Measurements from ENCODE around the gene MSH6.

The MSH6 gene, protein sequence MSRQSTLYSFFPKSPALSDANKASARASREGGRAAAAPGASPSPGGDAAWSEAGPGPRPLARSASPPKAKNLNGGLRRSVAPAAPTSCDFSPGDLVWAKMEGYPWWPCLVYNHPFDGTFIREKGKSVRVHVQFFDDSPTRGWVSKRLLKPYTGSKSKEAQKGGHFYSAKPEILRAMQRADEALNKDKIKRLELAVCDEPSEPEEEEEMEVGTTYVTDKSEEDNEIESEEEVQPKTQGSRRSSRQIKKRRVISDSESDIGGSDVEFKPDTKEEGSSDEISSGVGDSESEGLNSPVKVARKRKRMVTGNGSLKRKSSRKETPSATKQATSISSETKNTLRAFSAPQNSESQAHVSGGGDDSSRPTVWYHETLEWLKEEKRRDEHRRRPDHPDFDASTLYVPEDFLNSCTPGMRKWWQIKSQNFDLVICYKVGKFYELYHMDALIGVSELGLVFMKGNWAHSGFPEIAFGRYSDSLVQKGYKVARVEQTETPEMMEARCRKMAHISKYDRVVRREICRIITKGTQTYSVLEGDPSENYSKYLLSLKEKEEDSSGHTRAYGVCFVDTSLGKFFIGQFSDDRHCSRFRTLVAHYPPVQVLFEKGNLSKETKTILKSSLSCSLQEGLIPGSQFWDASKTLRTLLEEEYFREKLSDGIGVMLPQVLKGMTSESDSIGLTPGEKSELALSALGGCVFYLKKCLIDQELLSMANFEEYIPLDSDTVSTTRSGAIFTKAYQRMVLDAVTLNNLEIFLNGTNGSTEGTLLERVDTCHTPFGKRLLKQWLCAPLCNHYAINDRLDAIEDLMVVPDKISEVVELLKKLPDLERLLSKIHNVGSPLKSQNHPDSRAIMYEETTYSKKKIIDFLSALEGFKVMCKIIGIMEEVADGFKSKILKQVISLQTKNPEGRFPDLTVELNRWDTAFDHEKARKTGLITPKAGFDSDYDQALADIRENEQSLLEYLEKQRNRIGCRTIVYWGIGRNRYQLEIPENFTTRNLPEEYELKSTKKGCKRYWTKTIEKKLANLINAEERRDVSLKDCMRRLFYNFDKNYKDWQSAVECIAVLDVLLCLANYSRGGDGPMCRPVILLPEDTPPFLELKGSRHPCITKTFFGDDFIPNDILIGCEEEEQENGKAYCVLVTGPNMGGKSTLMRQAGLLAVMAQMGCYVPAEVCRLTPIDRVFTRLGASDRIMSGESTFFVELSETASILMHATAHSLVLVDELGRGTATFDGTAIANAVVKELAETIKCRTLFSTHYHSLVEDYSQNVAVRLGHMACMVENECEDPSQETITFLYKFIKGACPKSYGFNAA (N-terminal part only)

DNA sequence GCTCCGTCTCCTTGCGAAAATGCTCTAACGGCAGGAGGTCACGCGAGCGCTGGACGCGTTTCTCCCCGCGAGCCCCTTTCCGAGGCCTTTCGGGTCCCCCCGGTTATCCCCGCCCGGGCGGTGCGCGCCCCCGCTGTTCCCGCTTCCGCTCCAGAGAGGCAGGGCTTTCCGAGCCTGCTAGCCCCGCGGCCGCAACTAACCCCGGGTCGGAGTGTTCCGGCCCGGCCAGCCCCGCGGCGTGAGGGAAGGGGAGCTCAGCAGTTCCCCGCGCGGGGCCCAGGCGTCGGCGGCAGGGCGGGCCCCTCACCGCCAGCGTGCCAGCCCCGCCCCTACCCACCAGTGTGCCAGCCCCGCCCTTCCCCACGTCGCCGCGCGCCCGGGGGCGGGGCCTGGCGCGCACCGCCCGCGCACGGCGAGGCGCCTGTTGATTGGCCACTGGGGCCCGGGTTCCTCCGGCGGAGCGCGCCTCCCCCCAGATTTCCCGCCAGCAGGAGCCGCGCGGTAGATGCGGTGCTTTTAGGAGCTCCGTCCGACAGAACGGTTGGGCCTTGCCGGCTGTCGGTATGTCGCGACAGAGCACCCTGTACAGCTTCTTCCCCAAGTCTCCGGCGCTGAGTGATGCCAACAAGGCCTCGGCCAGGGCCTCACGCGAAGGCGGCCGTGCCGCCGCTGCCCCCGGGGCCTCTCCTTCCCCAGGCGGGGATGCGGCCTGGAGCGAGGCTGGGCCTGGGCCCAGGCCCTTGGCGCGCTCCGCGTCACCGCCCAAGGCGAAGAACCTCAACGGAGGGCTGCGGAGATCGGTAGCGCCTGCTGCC lies at the start of gene MSH6:
Gene MSH6, plus strand, starts transcription at position 475 of the 815 bp plus-strand sequence. Its CDS starts 89 bp downstream, at position 564.
- peak; percentile 87 for DNase-seq (ENCODE audit: low spot score)

DNA sequence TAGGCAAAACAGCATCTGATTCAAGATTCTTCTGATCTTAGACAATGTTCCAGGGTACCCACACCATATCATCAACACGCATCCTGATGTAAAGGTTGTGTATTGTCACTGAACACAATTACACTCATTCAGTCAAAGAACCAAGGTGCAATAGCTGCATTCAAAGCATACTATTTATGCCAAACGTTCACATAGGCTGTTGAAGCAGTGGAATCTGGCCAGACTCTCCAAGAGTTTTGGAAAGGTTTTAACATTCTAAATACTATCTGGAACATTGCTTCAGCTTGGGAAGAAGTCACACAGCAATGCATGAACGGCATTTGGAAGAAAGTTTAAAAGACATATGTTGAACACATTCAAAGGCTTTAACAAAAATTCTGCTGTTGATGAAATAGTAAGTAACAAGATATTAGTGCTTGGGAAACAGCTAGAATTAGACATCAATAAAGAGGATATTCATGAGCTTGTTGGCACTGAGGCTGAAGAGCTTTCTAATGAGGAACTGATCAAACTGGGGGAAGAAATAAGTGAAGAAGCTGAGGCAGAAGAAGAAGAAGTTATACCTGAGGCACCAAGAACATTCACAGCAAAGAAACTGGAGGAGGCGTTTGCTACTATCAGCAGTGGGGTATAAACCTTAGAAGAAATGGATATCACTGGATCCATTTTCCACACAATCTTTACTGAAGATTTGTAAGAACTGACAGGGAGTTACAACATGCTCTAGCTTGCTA lies 47.6 kb upstream of the MSH6 start:
- DNase-seq (ENCODE audit: low spot score), result no peak

DNA sequence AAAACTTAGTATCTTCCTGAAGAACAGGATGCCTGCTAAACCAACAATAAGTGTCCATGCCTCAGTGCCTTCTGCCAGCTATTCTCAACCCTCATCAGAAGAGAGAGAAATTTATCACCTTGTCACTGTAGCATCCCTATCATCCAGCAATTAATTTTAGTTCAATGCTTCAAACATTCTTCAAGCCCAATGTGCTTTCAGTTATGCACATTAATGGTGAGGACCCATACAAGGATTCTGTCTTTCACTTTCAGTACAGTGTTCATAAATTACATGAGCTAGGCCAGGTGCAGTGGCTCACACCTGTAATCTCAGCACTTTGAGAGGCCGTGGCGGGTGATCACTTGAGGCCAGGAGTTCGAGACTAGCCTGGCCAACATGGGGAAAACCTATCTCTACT lies 47.0 kb upstream of the MSH6 start:
- DNase-seq (ENCODE audit: low spot score), result no peak

DNA sequence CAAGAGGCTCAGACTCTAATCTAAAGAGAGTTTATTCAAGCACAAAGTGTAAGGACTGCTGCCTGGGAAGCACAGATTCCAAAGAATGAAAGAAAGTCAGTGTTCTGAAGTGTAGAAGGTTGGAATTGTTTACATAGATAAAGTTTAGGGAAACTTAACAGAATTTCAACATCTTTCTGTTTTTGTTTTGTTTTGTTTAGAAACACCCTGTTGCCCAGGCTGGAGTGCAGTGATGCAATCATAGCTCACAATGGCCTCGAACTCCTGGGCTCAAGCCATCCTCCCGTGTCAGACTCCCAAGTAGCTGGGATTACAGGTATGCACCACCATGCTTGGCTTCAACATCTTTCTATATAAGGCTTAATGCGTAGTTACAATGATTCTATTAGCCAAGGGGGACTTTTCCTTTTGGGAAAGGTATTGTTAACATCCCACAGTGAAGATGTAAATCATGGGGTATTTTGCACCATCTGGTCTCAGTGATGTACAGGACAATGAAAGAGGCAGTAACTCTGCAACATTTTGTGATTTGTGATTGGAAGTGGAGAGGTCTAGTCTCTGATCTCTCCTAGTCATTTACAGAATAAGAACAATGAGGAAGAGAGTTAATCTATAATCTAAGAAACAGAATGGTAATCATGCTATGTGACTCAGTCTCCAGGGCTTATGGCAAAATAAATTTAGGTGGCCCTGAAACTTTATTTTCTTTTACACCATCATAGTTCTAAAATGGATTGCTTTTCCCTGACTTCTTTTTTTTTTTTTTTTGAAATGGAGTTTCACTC lies 45.6 kb upstream of the MSH6 start:
- DNase-seq (ENCODE audit: low spot score), result no peak

DNA sequence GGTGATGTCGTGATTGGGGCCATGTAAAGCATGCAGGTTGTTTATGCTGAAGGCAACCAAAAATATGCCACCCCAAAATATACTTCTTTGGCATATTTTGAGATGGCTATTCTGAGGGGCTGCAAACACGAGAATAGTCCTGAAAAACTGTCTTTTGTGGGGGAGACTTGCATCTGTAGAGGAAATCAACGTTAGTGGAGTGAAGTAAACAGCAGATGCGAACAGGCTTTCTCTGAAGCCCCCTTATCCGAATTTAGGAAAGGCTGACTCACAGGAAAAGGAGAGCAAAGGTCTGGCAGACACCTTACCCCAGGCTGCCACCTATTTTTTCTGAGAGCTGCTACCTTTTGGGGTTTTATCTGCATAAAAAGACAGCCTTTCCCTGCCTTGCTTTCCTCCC lies 44.6 kb upstream of the MSH6 start:
- no peak for DNase-seq (ENCODE audit: low spot score)

DNA sequence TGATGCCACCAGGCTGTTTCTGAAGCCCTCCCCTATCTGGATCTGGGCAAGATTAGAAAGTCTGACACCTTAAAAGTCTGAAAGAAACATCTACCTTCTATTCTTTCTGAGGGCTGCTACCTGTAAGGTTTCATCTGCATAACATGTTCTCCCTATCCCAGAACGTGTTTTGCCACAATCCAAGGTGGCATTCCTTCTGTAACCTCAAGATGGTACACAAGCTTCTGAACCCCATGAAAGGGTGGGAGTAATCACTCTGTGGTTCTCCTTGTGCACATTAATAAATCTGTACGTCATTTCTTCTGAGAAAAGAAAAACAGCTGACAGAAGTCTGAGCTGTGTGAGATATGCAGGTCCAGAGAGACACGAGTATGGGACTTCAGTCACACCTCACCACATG lies 41.8 kb upstream of the MSH6 start:
- DNase-seq (ENCODE audit: low spot score), result no peak

DNA sequence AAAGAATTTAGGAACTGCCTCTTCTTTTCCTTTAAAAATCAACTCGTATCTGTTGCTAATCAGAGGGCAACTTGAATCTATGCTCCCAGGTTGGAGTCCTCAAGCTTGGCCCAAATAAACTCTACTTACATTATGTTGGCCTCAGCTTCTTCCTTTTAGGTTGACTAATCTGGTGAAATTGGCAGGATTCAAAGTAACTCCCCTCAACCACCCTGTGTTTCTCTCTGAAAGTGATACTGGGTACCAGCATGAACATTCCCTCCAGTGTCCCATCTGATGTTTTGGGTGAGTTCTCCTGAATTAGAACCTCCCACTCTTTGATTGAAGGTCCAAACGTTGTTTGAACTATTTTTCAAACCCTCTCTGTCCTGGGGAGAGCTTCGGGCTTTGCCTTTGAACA lies 41.3 kb upstream of the MSH6 start:
- DNase-seq (ENCODE audit: low spot score), result no peak

DNA sequence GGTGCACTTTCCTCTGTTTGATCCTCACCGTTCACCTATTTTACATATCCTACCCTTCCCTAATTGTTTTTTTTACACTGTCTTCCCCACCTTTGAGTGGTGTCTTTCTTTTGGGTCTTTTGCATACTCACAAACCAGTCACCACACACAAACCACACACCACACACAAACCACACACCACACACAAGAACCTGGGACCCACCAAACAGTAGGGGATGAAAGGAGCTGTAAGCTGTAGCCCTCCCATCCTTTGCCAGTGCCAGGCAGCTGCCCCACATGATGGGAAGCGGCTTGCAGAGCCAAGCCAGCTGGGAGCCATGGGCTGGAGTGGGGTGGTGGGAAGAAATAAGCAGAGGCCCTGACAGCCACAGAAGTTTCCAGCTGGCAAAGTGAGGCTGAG lies 38.9 kb upstream of the MSH6 start:
- no peak for DNase-seq (ENCODE audit: low spot score)

- no peak for DNase-seq (ENCODE audit: low spot score)
Measured at GRCh38 chr2:47747878-47748277, 35.1 kb upstream of the MSH6 start.

- no peak for DNase-seq (ENCODE audit: low spot score)
Measured at GRCh38 chr2:47751856-47752414, 31.0 kb upstream of the MSH6 start.

GRCh38 chr2:47767497-47767844 lies 15.5 kb upstream of the MSH6 start:
- no peak for DNase-seq (ENCODE audit: low spot score)

- peak; percentile 59 for DNase-seq (ENCODE audit: low spot score)
Measured at GRCh38 chr2:47767880-47768609, 14.9 kb upstream of the MSH6 start.

DNA sequence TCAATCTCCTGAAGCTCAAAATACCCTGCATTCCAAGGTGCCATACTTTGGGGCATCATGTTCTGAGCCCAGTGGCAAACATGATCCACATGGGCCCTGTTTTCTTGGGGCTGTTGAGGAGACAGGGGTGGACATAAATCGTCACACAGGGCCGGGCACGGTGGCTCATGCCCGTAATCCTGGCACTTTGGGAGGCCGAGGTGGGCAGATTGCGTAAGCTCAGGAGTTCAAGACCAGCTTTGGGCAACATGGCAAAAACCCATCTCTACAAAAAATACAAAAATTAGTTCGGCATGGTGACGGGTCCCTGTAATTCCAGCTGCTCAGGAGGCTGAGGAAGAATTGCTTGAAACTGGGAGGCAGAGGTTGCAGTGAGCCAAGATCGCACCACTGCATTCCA lies 13.6 kb upstream of the MSH6 start:
- DNase-seq (ENCODE audit: low spot score), result no peak

DNA sequence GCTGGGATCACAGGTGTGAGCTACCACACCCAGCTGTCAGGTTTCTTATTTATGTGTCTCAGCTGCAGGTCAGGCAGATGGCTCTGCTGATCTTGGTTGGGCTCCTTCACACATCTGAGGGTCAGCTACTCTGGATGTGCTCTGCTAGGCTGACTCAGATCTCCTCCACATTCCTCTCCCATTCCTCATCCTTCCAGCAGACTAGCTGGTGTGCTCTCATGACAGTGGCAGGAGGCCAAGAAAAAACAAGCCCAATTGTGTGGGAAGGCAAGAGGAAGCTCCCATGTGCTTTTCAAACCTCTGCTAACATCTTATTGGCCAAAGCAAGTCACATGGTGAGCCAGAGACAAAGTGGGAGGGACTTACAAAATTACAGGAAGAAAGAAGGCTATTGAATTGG lies 11.7 kb upstream of the MSH6 start:
- DNase-seq (ENCODE audit: low spot score), result no peak

DNA sequence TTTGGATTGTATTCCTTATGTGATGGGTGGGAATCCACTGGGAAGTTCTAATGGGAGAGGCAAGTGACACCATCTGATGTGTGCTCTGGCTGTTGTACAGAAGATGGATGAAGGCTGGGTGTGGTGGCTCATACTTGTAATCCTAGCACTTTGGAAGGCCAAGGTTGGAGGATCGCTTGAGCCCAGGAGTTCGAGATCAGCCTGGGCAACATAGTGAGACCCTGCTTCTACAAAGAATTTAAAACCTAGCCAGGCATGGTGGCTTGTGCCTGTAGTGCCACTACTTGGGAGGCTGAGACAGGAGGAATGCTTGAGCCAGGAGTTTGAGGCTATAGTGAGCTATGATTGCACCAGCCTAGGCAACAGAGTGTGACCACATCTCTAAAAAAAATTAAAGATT lies 10.6 kb upstream of the MSH6 start:
- DNase-seq (ENCODE audit: low spot score), result no peak

GRCh38 chr2:47774567-47774966 lies 8.4 kb upstream of the MSH6 start:
- DNase-seq (ENCODE audit: low spot score), result no peak

- no peak for DNase-seq (ENCODE audit: low spot score)
Measured at GRCh38 chr2:47777277-47777937, 5.5 kb upstream of the MSH6 start.

DNA sequence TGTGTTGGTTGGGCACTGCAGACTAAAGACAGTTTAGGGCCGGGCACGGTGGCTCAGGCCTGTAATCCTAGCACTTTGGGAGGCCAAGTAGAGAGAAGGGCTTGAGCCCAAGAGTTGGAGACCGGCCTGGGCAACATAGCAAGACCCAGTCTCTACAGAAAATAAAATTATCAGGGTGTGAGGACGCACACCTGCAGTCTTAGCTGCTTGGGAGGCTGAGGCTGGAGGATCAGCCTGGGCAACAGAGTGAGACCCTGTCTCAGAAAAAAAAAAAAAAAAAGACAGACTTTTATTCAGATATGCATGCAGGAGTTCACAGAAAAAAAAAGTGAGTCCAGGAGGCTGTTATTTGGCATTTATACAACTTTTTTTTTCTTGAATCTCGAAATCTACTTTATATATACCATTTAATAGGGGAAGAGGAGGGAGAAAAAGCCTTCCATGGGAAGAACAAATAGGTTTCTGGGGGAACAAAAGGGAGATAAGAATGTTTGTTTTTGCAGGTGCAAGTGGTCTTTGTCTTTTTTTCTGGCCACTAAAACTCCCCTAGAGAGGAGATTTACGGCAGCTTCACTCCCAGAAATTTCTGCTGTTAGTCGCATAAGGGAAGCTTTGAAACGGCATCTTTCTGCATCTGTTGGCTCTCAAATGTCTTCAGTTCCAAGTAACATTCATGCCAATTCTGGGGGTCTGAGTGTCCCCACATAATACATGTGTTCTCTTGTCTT lies 4.1 kb upstream of the MSH6 start:
- DNase-seq (ENCODE audit: low spot score), result no peak
